ENCODE measurements around the gene SBNO1.
A peak's percentile ranks its signal among the peaks of the same experiment; 100 is the strongest.
"Not testable (repeated sequence)": the region's sequence is repeated elsewhere in the genome, so short reads cannot be mapped to it uniquely, and the experiment has no call there.

SBNO1 gene

DNA sequence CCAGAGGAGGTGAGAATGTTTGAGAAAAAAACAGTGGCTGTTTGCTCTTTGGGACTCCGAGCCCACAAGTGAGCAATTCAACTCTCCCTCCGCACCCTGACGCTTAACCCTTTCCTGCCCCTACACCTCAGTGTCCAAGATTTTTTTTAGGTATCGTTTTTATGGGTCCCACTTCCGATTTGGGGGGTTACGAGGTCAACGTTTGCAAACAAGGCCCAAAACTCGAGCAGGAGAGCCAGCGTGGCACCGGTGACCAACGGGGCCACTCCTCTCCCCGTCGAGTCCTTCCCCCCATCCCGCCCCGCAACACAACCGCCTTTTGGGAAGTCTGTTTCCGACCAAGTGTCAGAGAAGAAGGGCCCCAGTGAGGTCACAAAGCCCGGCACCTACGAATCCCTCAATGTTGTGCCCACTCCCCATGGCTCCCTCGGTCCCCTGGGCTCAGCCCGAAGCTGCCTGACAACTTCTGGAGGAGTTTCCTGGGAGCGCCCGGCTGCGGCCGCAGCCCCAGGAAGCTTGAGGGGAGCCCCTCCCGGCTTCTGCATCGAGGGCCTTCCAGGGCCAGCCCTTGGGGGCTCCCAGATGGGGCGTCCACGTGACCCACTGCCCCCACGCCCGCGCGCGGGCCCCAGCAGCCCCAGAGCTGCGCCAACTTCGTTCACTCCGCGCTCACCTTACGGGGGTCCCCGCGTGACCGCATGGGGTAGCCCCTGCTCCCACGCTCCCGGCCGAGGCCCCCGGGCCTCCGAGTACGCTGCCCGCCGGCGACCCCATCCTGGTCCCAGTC is 94.2 kb downstream of the SBNO1 start:
- peak; percentile 35 for DNase-seq (ENCODE audit: low spot score)

DNA sequence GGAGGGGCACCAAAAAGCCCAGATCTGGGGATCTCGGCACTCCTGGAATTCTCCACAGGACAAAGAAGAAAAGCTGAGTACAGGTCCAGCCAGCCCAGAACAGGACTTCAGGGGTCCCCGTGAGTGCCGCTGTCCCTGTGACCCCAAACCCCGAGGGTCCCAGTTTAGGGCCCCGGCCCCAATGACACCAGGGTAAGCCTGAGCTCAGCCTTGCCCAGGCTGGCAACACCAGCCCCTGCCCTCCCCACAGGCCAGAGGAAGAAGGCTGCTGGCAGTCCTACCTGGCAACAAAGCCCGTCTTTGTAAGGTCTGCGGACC is 94.8 kb downstream of the SBNO1 start:
- DNase-seq (ENCODE audit: low spot score): no peak

DNA sequence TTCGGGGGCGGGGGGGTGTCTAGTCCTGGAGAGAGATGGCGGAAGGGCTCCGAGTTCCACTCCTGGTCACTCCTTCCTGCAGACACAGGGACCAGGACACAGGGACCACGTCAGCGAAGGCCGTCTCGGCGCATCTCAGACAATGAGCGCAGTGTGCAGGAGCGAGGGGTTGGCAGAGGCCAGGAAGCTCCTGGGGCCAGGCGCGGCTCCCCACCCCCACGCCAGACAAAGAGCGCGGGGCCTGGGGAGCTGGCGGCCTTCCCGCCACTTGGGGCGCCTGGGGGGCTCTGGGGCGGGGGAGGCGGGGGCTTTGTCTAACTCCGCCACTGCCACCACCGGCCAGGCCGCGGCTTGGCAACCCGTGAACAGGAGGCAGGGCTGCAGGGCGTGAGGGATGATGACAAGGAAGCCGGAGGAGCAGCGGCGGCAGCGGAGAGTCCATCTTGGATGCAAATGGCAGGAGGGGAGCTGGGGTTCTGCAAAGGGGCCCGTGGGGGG is 95.2 kb downstream of the SBNO1 start:
- peak; percentile 90 for DNase-seq (ENCODE audit: low spot score)

DNA sequence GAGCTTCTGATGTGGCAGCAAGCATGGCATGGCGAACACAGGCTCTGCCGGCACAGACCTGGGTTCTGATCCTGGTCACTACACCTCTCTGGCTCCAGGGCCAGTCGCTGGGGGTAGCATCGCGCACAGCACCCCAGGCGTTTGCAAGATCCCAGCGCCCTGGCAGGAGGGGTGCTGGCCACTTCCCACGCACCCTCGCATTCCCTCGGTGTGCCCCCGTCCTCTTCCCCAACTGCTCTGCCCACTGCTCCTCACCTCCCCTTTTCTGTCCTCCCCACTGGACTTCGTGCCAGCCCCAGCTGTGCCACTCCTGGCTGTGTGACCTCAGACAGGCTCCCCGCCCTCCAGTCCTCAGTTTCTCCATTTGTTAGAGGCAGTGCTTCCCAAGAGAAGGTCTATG is 95.8 kb downstream of the SBNO1 start:
- DNase-seq (ENCODE audit: low spot score): no peak

DNA sequence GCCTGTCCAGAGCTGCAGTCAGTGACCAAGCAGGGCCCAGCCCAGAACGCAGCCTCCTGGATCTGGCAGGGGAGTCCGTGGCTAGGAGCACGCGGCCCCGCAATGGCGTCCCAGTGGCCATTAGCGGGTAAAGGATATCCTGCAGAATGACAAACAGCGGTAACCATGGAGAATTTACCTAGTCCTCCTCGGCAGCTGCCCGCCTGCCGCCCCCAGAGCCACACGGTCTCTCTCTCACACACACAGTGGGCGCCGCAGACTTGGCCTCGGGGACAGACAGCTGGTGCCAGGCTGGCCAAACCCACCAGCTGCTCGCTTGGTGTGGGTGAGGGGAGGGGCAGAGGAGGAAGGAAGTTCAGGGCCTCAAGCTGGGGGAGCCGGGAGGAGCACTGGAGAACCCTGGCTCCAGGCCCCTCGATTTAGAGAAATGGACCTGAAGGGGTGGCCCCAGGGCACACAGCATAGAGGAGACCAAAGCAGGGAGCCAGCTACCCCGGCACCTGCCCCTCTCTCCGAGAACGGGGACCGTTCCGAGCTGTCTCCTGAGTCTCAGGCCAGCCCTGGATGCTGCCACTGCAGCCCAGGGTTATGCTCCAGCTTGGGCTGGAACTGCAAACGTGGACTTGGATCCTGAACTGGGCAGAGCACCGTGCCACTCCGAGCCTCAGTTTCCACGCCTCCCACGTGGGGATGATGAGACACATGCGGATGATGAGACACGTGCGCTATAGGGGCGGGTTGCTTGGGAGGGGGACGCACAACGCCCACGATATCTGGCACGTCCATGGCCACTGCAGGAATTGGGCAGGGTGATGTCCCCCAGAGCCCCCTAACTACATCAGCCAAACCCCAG is 96.4 kb downstream of the SBNO1 start:
- no peak for DNase-seq (ENCODE audit: low spot score)

DNA sequence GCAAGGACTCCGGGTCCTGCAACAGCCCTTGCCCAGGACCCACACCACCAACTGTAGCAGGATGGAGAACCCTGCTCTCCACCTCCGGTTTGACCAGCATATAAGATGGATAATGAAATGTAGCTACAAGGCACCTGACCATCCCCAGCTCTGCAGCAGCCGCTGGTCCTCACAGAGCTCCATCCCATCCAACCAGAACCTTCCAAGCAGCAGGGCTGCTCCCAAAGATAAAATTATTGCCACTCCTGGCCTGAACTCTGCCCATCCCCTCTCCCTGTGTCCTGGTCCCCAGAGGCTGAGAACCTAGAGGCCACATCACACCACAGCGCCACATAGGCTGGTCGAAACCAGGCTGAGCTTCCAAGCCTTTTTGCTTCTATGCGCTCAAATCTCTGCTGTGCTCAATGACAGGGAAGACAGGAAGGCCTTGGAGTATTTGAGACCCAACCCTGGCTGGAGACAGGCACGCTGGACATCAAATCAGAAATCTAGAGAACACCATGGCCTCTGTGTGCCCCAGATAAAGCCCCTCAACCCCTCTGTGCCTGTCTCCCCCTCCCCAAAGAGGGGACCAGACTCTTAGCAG is 97.2 kb downstream of the SBNO1 start:
- DNase-seq (ENCODE audit: low spot score): no peak

DNA sequence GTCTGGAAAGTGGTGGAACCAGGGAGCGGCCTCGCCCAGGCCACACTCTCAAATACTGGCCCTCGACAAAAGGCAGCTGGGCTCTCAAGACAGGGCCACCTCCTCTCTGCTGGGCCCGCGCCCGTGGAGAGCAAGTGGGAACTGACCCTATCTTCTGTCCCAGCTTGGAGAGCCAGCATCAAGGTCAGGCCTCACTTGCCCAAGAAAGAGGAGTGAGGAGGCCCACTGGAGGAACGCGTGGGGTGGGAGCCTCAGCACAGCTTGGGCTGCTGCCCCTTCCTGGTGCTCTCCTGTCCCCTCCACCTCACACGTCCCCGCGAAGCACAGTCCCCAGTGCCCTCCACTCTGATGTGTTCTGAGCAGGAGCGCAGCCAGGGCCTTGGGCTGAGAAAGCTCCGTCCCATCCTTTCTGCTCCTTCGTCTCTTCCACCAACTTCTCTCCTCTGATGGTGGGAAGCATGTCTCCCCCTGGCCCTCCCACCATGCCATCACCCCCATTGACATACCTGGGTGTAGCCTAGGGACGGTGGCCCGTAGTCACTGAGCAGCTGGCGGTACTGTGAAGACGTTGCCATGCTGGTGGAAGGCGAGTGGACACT is 97.9 kb downstream of the SBNO1 start:
- DNase-seq (ENCODE audit: low spot score): no peak

DNA sequence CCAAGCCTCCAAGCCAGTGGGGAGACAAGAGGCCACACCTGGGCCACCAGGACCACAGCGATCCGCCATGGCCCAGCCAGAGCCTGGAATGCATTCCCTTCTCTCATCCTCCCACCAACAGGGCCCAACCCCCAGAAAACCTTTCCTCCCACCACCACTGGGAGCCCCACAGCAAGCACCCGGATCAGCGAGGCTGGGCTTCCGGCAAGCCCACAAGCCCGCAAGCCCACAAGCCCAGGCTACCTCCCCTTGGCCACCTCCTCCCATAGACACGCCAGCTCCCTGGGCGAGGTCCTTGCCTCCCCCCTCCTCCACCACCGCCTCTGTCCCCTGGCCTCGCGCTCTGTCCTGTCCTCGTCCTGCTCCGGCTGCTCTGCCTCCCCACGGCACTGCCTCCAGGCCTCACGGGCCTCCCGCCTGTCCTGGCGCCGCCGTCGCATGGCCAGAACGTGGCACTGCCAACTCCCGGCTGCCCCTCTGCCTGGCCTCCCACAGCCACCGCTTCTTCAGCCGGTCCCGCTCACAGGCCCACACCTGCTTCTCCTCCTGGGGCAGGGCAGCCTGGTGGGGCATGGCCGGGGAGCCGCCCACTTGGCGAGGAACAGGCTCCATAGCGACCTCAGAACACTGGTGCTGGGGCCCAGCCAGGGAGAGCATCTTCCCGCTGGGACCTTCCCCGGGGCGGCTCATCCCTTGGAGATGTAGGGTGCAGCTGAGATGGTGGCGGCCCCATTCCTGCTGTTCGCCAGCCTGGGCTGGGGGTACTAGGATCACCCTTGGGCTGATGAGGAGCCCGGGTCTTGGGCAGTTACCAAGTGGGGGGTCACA is 98.6 kb downstream of the SBNO1 start:
- DNase-seq (ENCODE audit: low spot score): no peak

DNA sequence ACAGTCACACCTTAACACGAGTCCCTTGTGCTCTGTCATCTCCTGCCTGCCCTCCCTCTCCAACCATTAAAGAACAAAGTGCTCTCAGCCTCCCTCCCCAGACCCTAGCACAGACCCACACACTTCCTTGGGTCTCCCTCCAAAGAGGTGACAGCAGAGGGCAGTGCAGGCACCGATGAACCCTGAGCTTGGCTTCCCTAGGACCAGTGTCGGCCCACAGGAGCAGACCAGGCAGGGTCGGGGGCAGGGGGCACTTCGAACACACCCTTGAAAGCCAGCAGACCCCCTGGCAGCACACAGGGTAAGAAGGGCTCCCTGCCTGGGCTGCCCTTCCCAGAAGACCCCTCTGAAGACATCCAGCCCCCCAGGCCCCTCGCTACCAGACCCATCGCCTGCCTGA is 100.0 kb downstream of the SBNO1 start:
- peak; percentile 52 for DNase-seq (ENCODE audit: low spot score)

DNA sequence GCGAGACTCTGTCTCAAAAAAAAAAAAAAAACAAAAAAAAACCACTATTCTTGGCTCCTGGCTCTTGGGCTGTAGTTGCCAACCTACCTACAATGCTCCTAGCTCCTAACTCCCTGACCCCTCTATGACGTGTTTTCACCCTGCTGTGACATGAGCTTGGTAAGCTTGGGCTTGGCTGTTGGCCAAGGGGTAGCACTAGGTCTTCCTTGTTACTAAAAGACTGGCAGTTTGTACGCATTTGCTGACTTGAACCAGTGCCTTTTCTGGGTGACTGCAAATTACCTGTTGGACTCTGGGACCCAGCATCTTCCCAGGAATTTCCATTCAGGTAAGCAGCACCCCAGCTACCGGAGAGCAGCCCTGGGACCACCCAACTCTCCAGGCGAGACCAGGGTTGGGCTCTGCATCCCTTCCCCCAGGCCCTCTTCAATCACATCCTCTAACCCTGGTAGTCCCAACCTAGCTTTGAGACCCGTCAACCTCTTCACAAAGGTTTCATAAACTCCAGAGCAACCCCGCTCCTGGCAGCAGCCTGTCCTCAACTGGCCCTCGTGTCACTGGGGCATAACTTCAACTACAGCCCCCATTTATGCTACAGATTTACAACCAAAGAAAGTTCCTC is 101.3 kb downstream of the SBNO1 start:
- no peak for DNase-seq (ENCODE audit: low spot score)

DNA sequence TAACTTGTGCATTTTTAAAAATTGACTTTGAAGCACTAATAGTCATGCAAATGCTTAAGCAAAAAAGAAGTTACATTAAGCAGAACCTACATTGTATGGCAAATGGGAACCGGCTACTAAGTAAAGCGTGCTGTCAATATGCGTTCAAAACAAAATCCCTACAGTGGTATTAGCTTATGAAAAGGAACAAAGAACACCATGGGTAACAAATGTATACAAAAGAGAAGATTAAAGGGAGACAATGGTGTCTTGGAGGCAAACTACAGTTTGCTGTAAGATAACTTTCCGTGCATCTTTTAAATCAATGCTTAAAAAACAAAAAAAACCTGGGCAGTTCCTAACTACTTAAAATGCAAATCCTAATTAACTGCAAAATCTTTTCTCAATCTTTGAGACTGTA is 103.5 kb downstream of the SBNO1 start:
- DNase-seq (ENCODE audit: low spot score): no peak

DNA sequence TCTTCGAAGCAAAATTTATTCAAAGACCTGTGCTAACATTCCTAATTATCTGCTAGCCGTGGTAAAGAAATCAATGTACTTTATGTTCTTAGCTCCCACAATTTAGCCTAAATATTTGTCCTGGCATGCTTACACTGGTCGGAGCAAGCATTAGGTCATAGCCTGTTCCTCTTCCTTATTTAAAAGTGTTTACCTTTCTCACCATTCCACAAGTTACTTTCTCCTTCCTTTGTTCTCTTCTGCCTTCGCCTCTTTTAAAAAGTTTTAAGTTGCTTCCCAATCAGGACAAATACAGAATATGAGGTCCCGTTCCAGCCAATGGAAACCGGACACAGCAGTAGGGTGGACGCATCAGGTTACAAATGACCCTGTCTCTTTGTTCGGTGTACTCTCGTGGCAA is 104.6 kb downstream of the SBNO1 start:
- no peak for DNase-seq (ENCODE audit: low spot score)

DNA sequence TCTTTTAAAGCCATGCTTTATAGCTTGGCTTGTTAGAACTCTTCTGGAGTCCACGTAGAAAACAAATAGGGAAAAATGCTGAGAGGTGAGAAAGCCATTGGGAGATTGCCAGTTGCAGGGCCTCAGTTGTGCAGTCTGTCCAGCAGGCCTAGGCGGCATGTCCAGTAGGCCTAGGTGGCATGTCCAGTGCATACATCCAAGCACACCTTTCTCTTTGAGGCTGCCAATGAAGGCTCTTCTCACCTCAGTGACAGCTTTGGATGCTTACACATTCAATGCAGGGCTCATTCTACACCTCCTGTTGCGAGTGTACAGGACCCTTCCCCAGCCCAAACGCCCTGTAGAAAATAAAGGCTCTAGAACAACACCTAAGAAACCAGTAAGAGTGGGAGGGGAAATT is 106.1 kb downstream of the SBNO1 start:
- DNase-seq (ENCODE audit: low spot score): no peak

DNA sequence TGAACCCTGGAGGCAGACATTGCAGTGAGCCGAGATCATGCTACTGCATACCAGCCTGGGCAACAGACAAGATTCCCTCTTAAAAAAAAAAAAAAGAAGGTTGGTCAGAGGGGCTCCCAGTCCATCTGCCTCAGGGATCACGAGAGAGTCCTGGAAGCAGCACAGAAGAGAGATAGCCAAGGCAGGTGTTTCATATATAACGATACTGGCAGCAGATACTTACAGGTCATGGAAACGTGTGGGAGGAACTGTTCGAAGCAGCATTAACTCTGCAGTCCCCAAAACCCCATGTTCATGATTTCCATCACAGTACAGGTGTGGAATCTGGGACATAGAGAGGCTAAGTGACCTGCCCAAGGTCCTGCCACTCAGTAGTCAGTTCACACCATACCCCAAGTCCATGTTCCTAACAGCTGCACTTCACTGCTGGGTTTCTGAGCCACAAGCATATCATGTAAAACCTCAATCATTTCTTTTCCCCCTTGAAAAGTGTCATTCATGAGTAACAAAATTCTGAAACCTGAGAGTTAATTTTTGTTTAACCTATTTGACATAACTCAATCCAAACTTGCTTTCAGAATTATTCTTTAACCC is 109.7 kb downstream of the SBNO1 start:
- no peak for DNase-seq (ENCODE audit: low spot score)

DNA sequence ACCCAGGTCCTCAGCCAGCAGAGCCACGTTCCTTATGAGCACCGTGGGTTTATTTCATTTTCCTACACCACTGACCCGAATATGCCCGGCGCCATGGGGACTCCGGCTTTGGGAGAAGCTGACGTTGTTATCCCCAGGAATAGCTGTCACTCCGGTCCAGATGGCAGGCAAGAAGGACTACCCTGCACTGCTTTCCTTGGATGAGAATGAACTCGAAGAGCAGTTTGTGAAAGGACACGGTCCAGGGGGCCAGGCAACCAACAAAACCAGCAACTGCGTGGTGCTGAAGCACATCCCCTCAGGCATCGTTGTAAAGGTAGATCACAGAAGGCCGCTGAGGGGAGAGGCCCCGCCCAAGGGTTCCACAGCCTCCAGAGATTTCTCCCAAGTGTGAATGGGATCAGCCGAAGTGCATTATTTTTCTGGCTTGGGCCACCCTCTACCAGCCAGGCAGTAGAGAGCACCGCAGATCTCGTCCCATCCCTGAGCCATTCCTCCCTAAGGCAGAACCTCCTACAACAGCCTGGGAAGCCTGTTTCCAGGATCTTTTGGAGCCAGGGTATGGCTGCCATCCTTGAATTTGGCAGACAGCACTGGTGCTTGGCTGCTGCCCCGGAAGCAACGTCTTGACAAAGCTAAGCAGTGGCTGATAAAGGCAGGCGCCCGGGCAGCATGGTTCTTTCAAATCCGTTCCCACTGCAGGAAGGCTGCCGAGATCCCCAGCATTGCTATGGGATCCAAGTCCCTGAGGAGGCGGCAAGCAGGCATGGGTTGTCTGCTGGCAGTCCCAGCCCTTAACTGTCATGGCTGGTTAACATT is 110.8 kb downstream of the SBNO1 start:
- DNase-seq (ENCODE audit: low spot score): no peak

DNA sequence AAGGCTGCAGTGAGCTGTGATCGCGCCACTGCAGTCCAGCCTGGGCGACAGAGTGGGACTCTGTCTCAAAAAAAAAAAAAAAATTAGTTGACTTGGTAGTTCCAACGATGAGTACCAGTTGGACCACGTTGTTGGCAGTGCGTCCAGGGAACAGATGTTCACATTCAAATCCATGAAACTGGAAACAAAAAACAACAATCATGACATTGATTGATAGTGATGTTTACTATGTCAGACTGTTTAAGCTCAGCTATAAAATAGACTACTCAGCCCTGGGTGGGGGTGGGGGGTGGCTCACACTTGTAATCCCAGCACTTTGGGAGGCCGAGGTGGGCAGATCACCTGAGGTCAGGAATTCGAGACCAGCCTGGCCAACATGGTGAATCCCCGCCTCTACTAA is 112.3 kb downstream of the SBNO1 start:
- DNase-seq (ENCODE audit: low spot score): not testable (repeated sequence)

DNA sequence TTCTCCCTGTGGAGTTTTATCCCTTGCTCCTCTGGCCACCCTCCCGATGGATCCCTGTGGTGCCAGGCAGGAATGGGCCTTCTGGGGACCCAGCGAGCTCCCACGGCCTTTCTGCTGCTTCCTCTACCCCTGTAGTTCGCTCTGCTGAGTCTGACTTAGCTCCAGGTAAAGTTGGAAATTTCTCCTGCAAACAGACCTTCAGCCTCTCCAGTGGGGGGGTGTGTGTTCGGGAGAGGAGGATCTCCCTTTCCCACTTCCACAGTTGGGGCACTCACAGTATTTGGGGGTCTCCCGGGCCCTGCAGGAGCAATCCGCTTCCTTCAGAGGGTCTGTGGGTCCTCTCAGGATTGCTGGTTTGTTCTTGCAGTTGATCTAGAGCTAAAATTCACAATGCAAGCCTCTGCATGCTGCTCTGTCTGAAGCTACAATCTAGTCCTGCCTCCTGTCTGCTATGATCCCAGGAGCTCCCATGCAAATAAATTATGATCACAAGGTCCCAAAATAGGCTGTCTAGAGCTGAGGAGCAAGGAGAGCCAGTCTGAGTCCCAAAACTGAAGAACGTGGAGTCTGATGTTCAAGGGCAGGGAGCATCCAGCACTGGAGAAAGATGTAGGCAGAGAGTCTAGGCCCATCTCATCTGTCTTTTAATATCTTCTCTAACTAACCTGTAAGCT is 113.1 kb downstream of the SBNO1 start:
- no peak for DNase-seq (ENCODE audit: low spot score)

DNA sequence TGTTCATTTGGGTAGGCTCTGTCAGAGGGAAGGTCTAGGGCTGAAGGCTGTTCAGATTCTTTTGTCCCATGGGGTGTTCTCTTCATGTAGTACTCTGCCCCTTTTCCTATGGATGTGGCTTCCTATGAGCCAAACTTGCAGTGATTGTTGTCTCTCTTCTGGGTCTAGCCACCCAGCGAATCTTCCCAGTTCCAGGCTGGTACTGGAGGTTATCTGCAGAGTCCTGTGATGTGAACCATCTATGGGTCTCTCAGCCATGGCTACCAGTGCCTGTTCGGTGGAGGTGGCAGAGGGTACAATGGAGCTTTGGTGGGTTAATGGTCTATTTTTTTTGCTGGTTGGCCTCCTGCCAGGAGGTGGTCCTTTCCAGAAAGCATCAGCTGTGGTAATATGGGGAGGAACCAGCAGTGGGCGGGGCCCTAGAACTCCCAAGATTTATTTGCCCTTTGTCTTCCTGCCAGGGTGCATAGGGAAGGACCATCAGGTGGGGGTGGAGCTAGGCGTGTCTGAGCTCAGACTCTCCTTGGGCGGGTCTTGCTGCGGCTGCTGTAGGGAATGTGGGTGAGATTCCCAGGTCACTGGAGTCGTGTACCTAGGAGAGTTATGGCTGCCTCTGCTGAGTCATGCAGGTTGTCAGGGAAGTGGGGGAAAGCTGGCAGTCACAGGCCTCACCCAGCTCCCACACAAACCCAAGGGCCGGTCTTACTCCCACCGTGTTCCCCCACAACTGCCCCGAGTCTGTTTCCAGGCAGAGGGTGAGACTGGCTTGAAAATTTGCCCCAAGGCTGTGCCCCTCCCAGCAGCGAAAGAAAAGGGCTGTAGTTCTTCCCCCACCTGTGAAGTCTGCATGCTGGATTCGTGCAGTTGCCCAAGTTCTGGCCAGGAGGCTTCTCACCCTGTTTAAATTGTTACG is 113.9 kb downstream of the SBNO1 start:
- no peak for DNase-seq (ENCODE audit: low spot score)
